ENCODE results near the gene AKR7A2.

Gene AKR7A2

GRCh38 chr1:19325958-19326747, 14.2 kb upstream of the AKR7A2 start:
- no peak for DNase-seq (ENCODE audit: low read depth)

GRCh38 chr1:19325368-19325957, 13.5 kb upstream of the AKR7A2 start:
- DNase-seq (ENCODE audit: low read depth): no peak

- no peak for DNase-seq (ENCODE audit: low read depth)
These were observed 12.7 kb upstream of the AKR7A2 start for GRCh38 chr1:19324665-19324990.

- DNase-seq (ENCODE audit: low read depth): no peak
These were observed 12.2 kb upstream of the AKR7A2 start for GRCh38 chr1:19323987-19324664.

GRCh38 chr1:19322481-19322880, 10.5 kb upstream of the AKR7A2 start:
- no peak for DNase-seq (ENCODE audit: low read depth)

GRCh38 chr1:19321071-19321470, 9.1 kb upstream of the AKR7A2 start:
- no peak for DNase-seq (ENCODE audit: low read depth)

GRCh38 chr1:19319196-19319595, 7.3 kb upstream of the AKR7A2 start:
- no peak for DNase-seq (ENCODE audit: low read depth)

GRCh38 chr1:19317126-19317910, 5.4 kb upstream of the AKR7A2 start:
- no peak for DNase-seq (ENCODE audit: low read depth)

GRCh38 chr1:19315378-19316198, 3.6 kb upstream of the AKR7A2 start:
- DNase-seq (ENCODE audit: low read depth): peak; percentile 24

GRCh38 chr1:19313961-19314882, 2.3 kb upstream of the AKR7A2 start:
- DNase-seq (ENCODE audit: low read depth): no peak

GRCh38 chr1:19313636-19313959, 1.7 kb upstream of the AKR7A2 start:
- no peak for DNase-seq (ENCODE audit: low read depth)

- no peak for DNase-seq (ENCODE audit: low read depth)
These were observed 1.1 kb upstream of the AKR7A2 start for GRCh38 chr1:19312782-19313635.

- no peak for DNase-seq (ENCODE audit: low read depth)
These were observed 427 bp downstream of the AKR7A2 start for GRCh38 chr1:19311503-19311930.

GRCh38 chr1:19310720-19311502, 1.0 kb downstream of the AKR7A2 start:
- DNase-seq (ENCODE audit: low read depth): no peak

- no peak for DNase-seq (ENCODE audit: low read depth)
These were observed 1.9 kb downstream of the AKR7A2 start for GRCh38 chr1:19310061-19310460.

GRCh38 chr1:19309123-19309813, 2.7 kb downstream of the AKR7A2 start:
- peak; percentile 42 for DNase-seq (ENCODE audit: low read depth)

GRCh38 chr1:19308509-19308907, 3.4 kb downstream of the AKR7A2 start:
- DNase-seq (ENCODE audit: low read depth): no peak

- DNase-seq (ENCODE audit: low read depth): no peak
These were observed 4.0 kb downstream of the AKR7A2 start for GRCh38 chr1:19307794-19308508.
